ENCODE results near the gene TDRD1.

DNA sequence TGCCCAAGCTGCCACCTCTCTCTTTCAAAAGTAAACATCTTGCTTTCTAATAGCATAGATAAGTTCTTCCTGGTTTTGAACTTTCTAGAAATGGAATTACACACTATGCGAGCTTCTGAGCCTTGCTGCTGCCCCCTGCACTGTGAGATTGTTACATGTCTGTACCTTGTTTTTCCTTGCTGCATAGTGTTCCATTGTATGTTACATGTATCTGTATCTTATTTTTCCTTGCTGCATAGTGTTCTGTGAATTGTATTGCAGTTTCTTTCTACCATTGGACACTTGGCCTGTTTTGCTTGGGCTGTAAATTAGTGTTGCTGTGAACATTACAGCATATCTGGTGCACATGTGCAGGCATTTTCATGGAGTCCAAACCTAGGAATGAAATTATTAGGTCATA is 35.9 kb downstream of the TDRD1 start:
- TF ChIP-seq, protein P1, sequence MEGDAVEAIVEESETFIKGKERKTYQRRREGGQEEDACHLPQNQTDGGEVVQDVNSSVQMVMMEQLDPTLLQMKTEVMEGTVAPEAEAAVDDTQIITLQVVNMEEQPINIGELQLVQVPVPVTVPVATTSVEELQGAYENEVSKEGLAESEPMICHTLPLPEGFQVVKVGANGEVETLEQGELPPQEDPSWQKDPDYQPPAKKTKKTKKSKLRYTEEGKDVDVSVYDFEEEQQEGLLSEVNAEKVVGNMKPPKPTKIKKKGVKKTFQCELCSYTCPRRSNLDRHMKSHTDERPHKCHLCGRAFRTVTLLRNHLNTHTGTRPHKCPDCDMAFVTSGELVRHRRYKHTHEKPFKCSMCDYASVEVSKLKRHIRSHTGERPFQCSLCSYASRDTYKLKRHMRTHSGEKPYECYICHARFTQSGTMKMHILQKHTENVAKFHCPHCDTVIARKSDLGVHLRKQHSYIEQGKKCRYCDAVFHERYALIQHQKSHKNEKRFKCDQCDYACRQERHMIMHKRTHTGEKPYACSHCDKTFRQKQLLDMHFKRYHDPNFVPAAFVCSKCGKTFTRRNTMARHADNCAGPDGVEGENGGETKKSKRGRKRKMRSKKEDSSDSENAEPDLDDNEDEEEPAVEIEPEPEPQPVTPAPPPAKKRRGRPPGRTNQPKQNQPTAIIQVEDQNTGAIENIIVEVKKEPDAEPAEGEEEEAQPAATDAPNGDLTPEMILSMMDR (IDR thresholded peaks at IDR 0.05; ENCODE audit: low read depth, low read length, poor library complexity, severe bottlenecking), result no peak
- no peak for TF ChIP-seq EZH2phosphoT487 (IDR thresholded peaks at IDR 0.05; ENCODE audit: borderline replicate concordance, low read length)
